HG03108 (cell line): ENCODE data around the gene SEMA6B.

Source experiments
- ATAC-seq: cut with Tn5 transposase; IDR thresholded peaks from one replicate; pipeline ENCODE4 v1.9.1; 2021; ENCODE audit warnings: moderate library complexity; ENCODE audit not compliant: unreplicated experiment

The SEMA6B gene

GRCh38 chr19:4495471-4495870, 64.0 kb downstream of the SEMA6B start:
- no peak for ATAC-seq

- no peak for ATAC-seq
Measured at GRCh38 chr19:4494691-4495064, 64.8 kb downstream of the SEMA6B start.

GRCh38 chr19:4493929-4494690, 65.4 kb downstream of the SEMA6B start:
- no peak for ATAC-seq

GRCh38 chr19:4493104-4493928, 66.2 kb downstream of the SEMA6B start:
- no peak for ATAC-seq
